GM21528 (cell line): ENCODE results near the gene NDUFA11.

ENCODE experiments used
- ATAC-seq: cut with Tn5 transposase; IDR thresholded peaks from one replicate; pipeline ENCODE4 v1.9.1; 2021; ENCODE audit warnings: mild to moderate bottlenecking, moderate library complexity; ENCODE audit not compliant: unreplicated experiment, low FRiP score

Gene NDUFA11

GRCh38 chr19:5913739-5914357, 10.3 kb upstream of the NDUFA11 start, which contains the start of gene CAPS:
Gene CAPS (plus strand): TSS chr19:5914254. CDS start chr19:5914407, 153 bp downstream.
- ATAC-seq: no peak

GRCh38 chr19:5911366-5911765, 7.8 kb upstream of the NDUFA11 start:
- no peak for ATAC-seq

GRCh38 chr19:5910638-5910907, 7.0 kb upstream of the NDUFA11 start:
- ATAC-seq: no peak

GRCh38 chr19:5908773-5909442, 5.3 kb upstream of the NDUFA11 start:
- no peak for ATAC-seq

- no peak for ATAC-seq
Measured at GRCh38 chr19:5907241-5907640, 3.7 kb upstream of the NDUFA11 start.

- no peak for ATAC-seq
Measured at GRCh38 chr19:5905114-5905778, 1.7 kb upstream of the NDUFA11 start.

- peak; percentile 76 for ATAC-seq
Measured at GRCh38 chr19:5904352-5905113, 943 bp upstream of the NDUFA11 start, which contains the start of gene VMAC. Gene VMAC (plus strand): TSS chr19:5904872. CDS start chr19:5904891, 19 bp downstream.

GRCh38 chr19:5903056-5903623, 450 bp downstream of the NDUFA11 start:
- ATAC-seq: no peak

- ATAC-seq: no peak
Measured at GRCh38 chr19:5900976-5901375, 2.6 kb downstream of the NDUFA11 start.

- ATAC-seq: no peak
Measured at GRCh38 chr19:5899728-5900526, 3.7 kb downstream of the NDUFA11 start.

- ATAC-seq: no peak
Measured at GRCh38 chr19:5897189-5897969, 6.2 kb downstream of the NDUFA11 start.

- ATAC-seq: no peak
Measured at GRCh38 chr19:5896365-5897076, 7.1 kb downstream of the NDUFA11 start.

GRCh38 chr19:5895890-5896289, 7.7 kb downstream of the NDUFA11 start:
- ATAC-seq: no peak

- no peak for ATAC-seq
Measured at GRCh38 chr19:5895409-5895808, 8.2 kb downstream of the NDUFA11 start.

GRCh38 chr19:5894704-5895349, 8.8 kb downstream of the NDUFA11 start:
- no peak for ATAC-seq

GRCh38 chr19:5893907-5894703, 9.5 kb downstream of the NDUFA11 start:
- no peak for ATAC-seq

GRCh38 chr19:5893296-5893903, 10.2 kb downstream of the NDUFA11 start:
- no peak for ATAC-seq
